ENCODE data around the gene C1orf116.
A peak's percentile ranks its signal among the peaks of the same experiment; 100 is the strongest.
"Not testable (repeated sequence)": the region's sequence is repeated elsewhere in the genome, so short reads cannot be mapped to it uniquely, and the experiment has no call there.

Gene C1orf116

GRCh38 chr1:207058878-207059867 lies 26.6 kb upstream of the C1orf116 start:
- DNase-seq (ENCODE audit: low spot score), result no peak

- DNase-seq (ENCODE audit: low spot score), result no peak
Measured at GRCh38 chr1:207058252-207058651, 25.7 kb upstream of the C1orf116 start.

GRCh38 chr1:207056673-207057072 lies 24.1 kb upstream of the C1orf116 start:
- DNase-seq (ENCODE audit: low spot score), result no peak

GRCh38 chr1:207055386-207056001 lies 22.9 kb upstream of the C1orf116 start:
- DNase-seq (ENCODE audit: low spot score), result no peak

- no peak for DNase-seq (ENCODE audit: low spot score)
Measured at GRCh38 chr1:207054491-207054890, 21.9 kb upstream of the C1orf116 start.

GRCh38 chr1:207052911-207053769 lies 20.6 kb upstream of the C1orf116 start, which contains the start of gene PFKFB2:
Gene PFKFB2 (plus strand): TSS chr1:207053275. CDS start chr1:207054718, 1,443 bp downstream.
- peak; percentile 93 for DNase-seq (ENCODE audit: low spot score)

GRCh38 chr1:207051191-207051943 lies 18.8 kb upstream of the C1orf116 start, which contains the start of gene YOD1:
Gene YOD1 (minus strand): TSS chr1:207051208. CDS start chr1:207051030, 178 bp downstream.
- no peak for DNase-seq (ENCODE audit: low spot score)

GRCh38 chr1:207050480-207051190 lies 18.1 kb upstream of the C1orf116 start:
- peak; percentile 92 for DNase-seq (ENCODE audit: low spot score)

GRCh38 chr1:207049974-207050391 lies 17.4 kb upstream of the C1orf116 start:
- DNase-seq (ENCODE audit: low spot score), result peak; percentile 70

GRCh38 chr1:207049514-207049913 lies 17.0 kb upstream of the C1orf116 start:
- DNase-seq (ENCODE audit: low spot score), result no peak

- no peak for DNase-seq (ENCODE audit: low spot score)
Measured at GRCh38 chr1:207049054-207049453, 16.5 kb upstream of the C1orf116 start.

GRCh38 chr1:207048041-207048440 lies 15.5 kb upstream of the C1orf116 start:
- no peak for DNase-seq (ENCODE audit: low spot score)

- no peak for DNase-seq (ENCODE audit: low spot score)
Measured at GRCh38 chr1:207047505-207047904, 14.9 kb upstream of the C1orf116 start.

- DNase-seq (ENCODE audit: low spot score), result no peak
Measured at GRCh38 chr1:207045453-207045852, 12.9 kb upstream of the C1orf116 start.

- DNase-seq (ENCODE audit: low spot score), result not testable (repeated sequence)
Measured at GRCh38 chr1:207041397-207041796, 8.8 kb upstream of the C1orf116 start.

GRCh38 chr1:207040181-207040533 lies 7.6 kb upstream of the C1orf116 start:
- DNase-seq (ENCODE audit: low spot score), result no peak

- no peak for DNase-seq (ENCODE audit: low spot score)
Measured at GRCh38 chr1:207039380-207040180, 7.0 kb upstream of the C1orf116 start.

GRCh38 chr1:207036865-207037264 lies 4.3 kb upstream of the C1orf116 start:
- DNase-seq (ENCODE audit: low spot score), result no peak

- no peak for DNase-seq (ENCODE audit: low spot score)
Measured at GRCh38 chr1:207035877-207036551, 3.5 kb upstream of the C1orf116 start.

Measured in CD4-positive, alpha-beta T cell treated with Interleukin-2 at 100 ng/mL for 4 hours (primary cell).